OCI-LY1 (cell line): ENCODE measurements around the gene THRA.

Experiments
- H2AFZ ChIP-seq: fragments of 200-600 bp; sonication (generic), shearing (Covaris generic); 2 replicates; pipeline ENCODE4 v1.6.0; 2014; ENCODE audit warnings: antibody characterized with exemption, mild to moderate bottlenecking, low read length
- H3F3A ChIP-seq: fragments of 200-600 bp; sonication (generic), shearing (Covaris generic); 2 replicates; pipeline ENCODE4 v1.6.0; 2014; ENCODE audit warnings: mild to moderate bottlenecking, antibody characterized with exemption, low read length, moderate library complexity; ENCODE audit not compliant: insufficient read depth
- H3K27ac ChIP-seq: fragments of 200-600 bp; sonication (generic); 2 replicates; pipeline ENCODE4 v1.5.1; 2014; ENCODE audit warnings: low read length, mixed run types, mild to moderate bottlenecking, low read depth; ENCODE audit not compliant: poor library complexity, severe bottlenecking
- H3K27me3 ChIP-seq: fragments of 200-600 bp; sonication (generic); 2 replicates; pipeline ENCODE4 v1.6.0; 2014; ENCODE audit warnings: antibody characterized with exemption, mild to moderate bottlenecking, low read length, moderate library complexity; ENCODE audit not compliant: insufficient read depth
- H3K36me3 ChIP-seq: fragments of 200-600 bp; sonication (generic); 2 replicates; pipeline ENCODE4 v1.6.1; 2014; ENCODE audit warnings: mild to moderate bottlenecking, antibody characterized with exemption, low read length, moderate library complexity, mixed read lengths; ENCODE audit not compliant: insufficient read depth
- H3K4me1 ChIP-seq: fragments of 200-600 bp; sonication (generic); 2 replicates; pipeline ENCODE4 v1.5.1; 2014; ENCODE audit warnings: mild to moderate bottlenecking, low read length, moderate library complexity; ENCODE audit not compliant: insufficient read depth, severe bottlenecking
- H3K4me2 ChIP-seq: fragments of 200-600 bp; sonication (generic), shearing (Covaris generic); 2 replicates; pipeline ENCODE4 v1.6.1; 2014; ENCODE audit warnings: low read length
- H3K4me3 ChIP-seq: fragments of 200-600 bp; sonication (generic); 2 replicates; pipeline ENCODE4 v1.5.1; 2014; ENCODE audit warnings: low read length, low read depth, mild to moderate bottlenecking, mixed read lengths; ENCODE audit not compliant: poor library complexity, severe bottlenecking
- H3K79me2 ChIP-seq: fragments of 200-600 bp; shearing (Covaris generic); 2 replicates; pipeline ENCODE4 v1.6.1; 2016; ENCODE audit warnings: mixed run types, low read length, mixed read lengths; ENCODE audit not compliant: insufficient read depth
- H3K9ac ChIP-seq: fragments of 200-600 bp; sonication (generic), shearing (Covaris generic); 2 replicates; pipeline ENCODE4 v1.6.1; 2014; ENCODE audit warnings: mild to moderate bottlenecking, low read length, mixed read lengths
- H3K9me2 ChIP-seq: fragments of 200-600 bp; sonication (generic), shearing (Covaris generic); 2 replicates; pipeline ENCODE4 v1.6.1; 2014; ENCODE audit warnings: low read depth, mild to moderate bottlenecking, low read length, mixed read lengths
- H3K9me3 ChIP-seq: fragments of 200-600 bp; shearing (Covaris generic); 2 replicates; pipeline ENCODE4 v1.6.1; 2014; ENCODE audit warnings: low read length, mixed read lengths
- H4K20me1 ChIP-seq: fragments of 200-600 bp; sonication (generic), shearing (Covaris generic); 2 replicates; pipeline ENCODE4 v1.6.0; 2016; ENCODE audit warnings: mild to moderate bottlenecking, low read length; ENCODE audit not compliant: insufficient read depth
- CTCF ChIP-seq: fragments of 200-600 bp; sonication (generic), shearing (Covaris generic); IDR thresholded peaks from 2 replicates; pipeline ENCODE4 v1.5.1; 2017; ENCODE audit warnings: mild to moderate bottlenecking, antibody characterized with exemption, low read length, moderate library complexity, mixed read lengths
- EZH2 ChIP-seq: fragments of 200-600 bp; sonication (generic), shearing (Covaris generic); IDR thresholded peaks from 2 replicates; pipeline ENCODE4 v1.8.0; 2017; ENCODE audit warnings: borderline replicate concordance, mixed run types, mild to moderate bottlenecking, antibody characterized with exemption, low read length, moderate library complexity, mixed read lengths

THRA gene

GRCh38 chr17:40124279-40125141, 61.7 kb downstream of the THRA start:
- peak overlapping the region; percentile 92 for H3K4me2 ChIP-seq
- H4K20me1 ChIP-seq: no peaks in the 10 kb centered on the region
- H3K4me1 ChIP-seq: peaks cover 30% of the 10 kb centered on the region
- no peak overlapping the region for H3K27ac ChIP-seq
- H3K79me2 ChIP-seq: peaks cover 33% of the 10 kb centered on the region
- H2AFZ ChIP-seq: no peak overlapping the region
- peaks cover 43% of the 10 kb centered on the region for H3K36me3 ChIP-seq
- TF ChIP-seq CTCF (no peak), EZH2 (no peak)
- no peaks in the 10 kb centered on the region for H3F3A ChIP-seq
- peak overlapping the region; percentile 97; the same call in 1 of the 2 replicates for H3K9ac ChIP-seq
- H3K4me3 ChIP-seq: peak overlapping the region; percentile 98
- no peaks in the 10 kb centered on the region for H3K27me3 ChIP-seq
- H3K9me3 ChIP-seq: no peaks in the 10 kb centered on the region
- no peaks in the 10 kb centered on the region for H3K9me2 ChIP-seq

- H4K20me1 ChIP-seq: no peaks in the 10 kb centered on the region
- H3K36me3 ChIP-seq: peaks cover 92% of the 10 kb centered on the region
- H3F3A ChIP-seq: no peaks in the 10 kb centered on the region
- peaks cover 13% of the 10 kb centered on the region for H3K79me2 ChIP-seq
- no peak overlapping the region for H3K4me3 ChIP-seq
- H3K4me2 ChIP-seq: no peak overlapping the region
- H3K9me2 ChIP-seq: no peaks in the 10 kb centered on the region
- H2AFZ ChIP-seq: no peak overlapping the region
- TF ChIP-seq CTCF (no peak), EZH2 (no peak)
- H3K27ac ChIP-seq: no peak overlapping the region
- H3K9me3 ChIP-seq: no peaks in the 10 kb centered on the region
- no peak overlapping the region for H3K9ac ChIP-seq
- peaks cover 8% of the 10 kb centered on the region for H3K4me1 ChIP-seq
- no peaks in the 10 kb centered on the region for H3K27me3 ChIP-seq
Observed at GRCh38 chr17:40129498-40129897, 66.7 kb downstream of the THRA start.

- H3K4me1 ChIP-seq: no peaks in the 10 kb centered on the region
- no peaks in the 10 kb centered on the region for H4K20me1 ChIP-seq
- H3K36me3 ChIP-seq: peaks cover 99% of the 10 kb centered on the region
- H3K4me2 ChIP-seq: no peak overlapping the region
- no peaks in the 10 kb centered on the region for H3F3A ChIP-seq
- no peak for TF ChIP-seq EZH2
- no peak for TF ChIP-seq CTCF
- H3K27ac ChIP-seq: no peak overlapping the region
- no peak overlapping the region for H2AFZ ChIP-seq
- no peak overlapping the region for H3K4me3 ChIP-seq
- no peaks in the 10 kb centered on the region for H3K9me3 ChIP-seq
- H3K9ac ChIP-seq: no peak overlapping the region
- H3K9me2 ChIP-seq: no peaks in the 10 kb centered on the region
- peaks cover 3% of the 10 kb centered on the region; the same call in 1 of the 2 replicates for H3K79me2 ChIP-seq
- H3K27me3 ChIP-seq: no peaks in the 10 kb centered on the region
Observed at GRCh38 chr17:40130352-40131042, 67.7 kb downstream of the THRA start.
